ENCODE results near the gene DYRK2. TPM values are rescaled to one million over a fixed set of nuclear protein-coding genes. Genes with fewer than 3 reads are reported as not detected.

DYRK2 gene
- total and polyA plus RNA-seq, 12 donors = 2.8 to 22.4 (median 14.1) TPM

DNA sequence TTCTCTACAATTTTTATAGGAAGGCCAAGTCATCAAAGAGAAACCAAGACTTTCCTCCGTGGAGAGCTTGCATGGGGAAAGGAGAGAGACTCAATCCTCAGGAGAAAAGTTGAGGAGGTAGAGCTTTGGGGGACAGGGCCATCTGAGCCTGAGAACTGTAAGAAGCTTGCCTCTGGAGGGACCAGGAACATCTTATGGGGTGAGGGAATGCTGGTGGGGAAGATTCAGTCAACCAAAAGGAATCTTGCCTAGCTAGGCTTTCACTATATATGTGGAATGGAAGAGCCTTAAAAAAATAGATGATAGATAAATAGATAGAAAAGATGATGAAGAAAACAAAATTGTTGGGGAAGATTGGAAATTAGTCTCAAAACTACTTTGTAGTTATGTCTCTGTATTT lies 63.5 kb downstream of the DYRK2 start:
- H3K9me3 ChIP-seq (replicated peaks in 1 of 3) = no peaks in the 10 kb centered on the region
- peaks cover 0 to 3% of the 10 kb centered on the region in 2 donors for H3K4me1 ChIP-seq (replicated peaks in 1 of 2)
- TF ChIP-seq, protein P1, sequence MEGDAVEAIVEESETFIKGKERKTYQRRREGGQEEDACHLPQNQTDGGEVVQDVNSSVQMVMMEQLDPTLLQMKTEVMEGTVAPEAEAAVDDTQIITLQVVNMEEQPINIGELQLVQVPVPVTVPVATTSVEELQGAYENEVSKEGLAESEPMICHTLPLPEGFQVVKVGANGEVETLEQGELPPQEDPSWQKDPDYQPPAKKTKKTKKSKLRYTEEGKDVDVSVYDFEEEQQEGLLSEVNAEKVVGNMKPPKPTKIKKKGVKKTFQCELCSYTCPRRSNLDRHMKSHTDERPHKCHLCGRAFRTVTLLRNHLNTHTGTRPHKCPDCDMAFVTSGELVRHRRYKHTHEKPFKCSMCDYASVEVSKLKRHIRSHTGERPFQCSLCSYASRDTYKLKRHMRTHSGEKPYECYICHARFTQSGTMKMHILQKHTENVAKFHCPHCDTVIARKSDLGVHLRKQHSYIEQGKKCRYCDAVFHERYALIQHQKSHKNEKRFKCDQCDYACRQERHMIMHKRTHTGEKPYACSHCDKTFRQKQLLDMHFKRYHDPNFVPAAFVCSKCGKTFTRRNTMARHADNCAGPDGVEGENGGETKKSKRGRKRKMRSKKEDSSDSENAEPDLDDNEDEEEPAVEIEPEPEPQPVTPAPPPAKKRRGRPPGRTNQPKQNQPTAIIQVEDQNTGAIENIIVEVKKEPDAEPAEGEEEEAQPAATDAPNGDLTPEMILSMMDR (IDR thresholded peaks at IDR 0.05) = no peak
- TF ChIP-seq POLR2A (IDR thresholded peaks at IDR 0.05) = no peak
- intact Hi-C loops (cut with DNase I) = no loop called here
- 86 to 100% (median 92%) methylated on average over 1 of the region's 1 CpG for WGBS, 4 donors
- no peak for DNase-seq
- H3K36me3 ChIP-seq (replicated peaks in 1 of 2) = no peaks in the 10 kb centered on the region
- H3K4me3 ChIP-seq = no peak overlapping the region
- H3K27me3 ChIP-seq = no peaks in the 10 kb centered on the region
- no peak overlapping the region for H3K27ac ChIP-seq

- H3K4me3 ChIP-seq = no peak overlapping the region
- no peaks in the 10 kb centered on the region for H3K9me3 ChIP-seq (replicated peaks in 1 of 3)
- H3K36me3 ChIP-seq (replicated peaks in 1 of 2) = no peaks in the 10 kb centered on the region
- H3K4me1 ChIP-seq (replicated peaks in 1 of 2) = peaks cover 0 to 3% of the 10 kb centered on the region in 2 donors
- intact Hi-C loops (cut with DNase I) = no loop called here
- H3K27me3 ChIP-seq = no peaks in the 10 kb centered on the region
- no peak for DNase-seq
- H3K27ac ChIP-seq = no peak overlapping the region
- no peak for TF ChIP-seq POLR2A (IDR thresholded peaks at IDR 0.05)
- TF ChIP-seq, protein P1 (IDR thresholded peaks at IDR 0.05) = no peak
- WGBS, 4 donors = 26 to 50% (median 37%) methylated on average over 1 of the region's 1 CpG
Measured at GRCh38 chr12:67714648-67715047, 66.1 kb downstream of the DYRK2 start.

Data from adrenal gland (tissue), 12 donors.